DND-41 (cell line): ENCODE measurements around the gene ITGA6.

Experiments
- ATAC-seq: fragments of 200-7000 bp; cut with Tn5 transposase; 3 replicates; pipeline ENCODE4 v1.9.1; 2021; ENCODE audit warnings: low read depth; ENCODE audit not compliant: insufficient read depth
- DNase-seq: peaks from one replicate; pipeline ENCODE4 v3.0.0-alpha.2; 2020
- H2AFZ ChIP-seq: 2 replicates; pipeline ENCODE4 v1.6.0; 2012; ENCODE audit warnings: low read depth, low read length
- H3K27ac ChIP-seq: 2 replicates; pipeline ENCODE4 v1.5.1; 2012; ENCODE audit warnings: low read length, inconsistent platforms
- H3K27me3 ChIP-seq: fragments of 200-600 bp; sonication (generic); 2 replicates; pipeline ENCODE4 v1.6.0; 2012; ENCODE audit warnings: low read length, mild to moderate bottlenecking, inconsistent platforms; ENCODE audit not compliant: insufficient read depth, poor library complexity
- H3K36me3 ChIP-seq: 2 replicates; pipeline ENCODE4 v1.5.1; 2012; ENCODE audit warnings: low read length, inconsistent platforms; ENCODE audit not compliant: insufficient read depth
- H3K4me1 ChIP-seq: 2 replicates; pipeline ENCODE4 v1.5.1; 2012; ENCODE audit warnings: mild to moderate bottlenecking, low read length; ENCODE audit not compliant: insufficient read depth
- H3K4me2 ChIP-seq: 2 replicates; pipeline ENCODE4 v1.6.0; 2012; ENCODE audit warnings: mild to moderate bottlenecking, moderate library complexity, low read length, inconsistent platforms; ENCODE audit not compliant: insufficient read depth
- H3K4me3 ChIP-seq, 2 experiments: fragments of 200-600 bp in 1 of 2; shearing (Covaris generic) in 1 of 2; 2 replicates each; pipeline ENCODE4 v1.5.1; 2012 to 2016; ENCODE audit warnings: inconsistent platforms in 2 of 2, low read length in 2 of 2, mild to moderate bottlenecking in 2 of 2, low read depth in 1 of 2, moderate library complexity in 1 of 2
- H3K79me2 ChIP-seq: 2 replicates; pipeline ENCODE4 v1.6.0; 2012; ENCODE audit warnings: low read length, inconsistent platforms; ENCODE audit not compliant: insufficient read depth
- H3K9ac ChIP-seq: 2 replicates; pipeline ENCODE4 v1.6.0; 2012; ENCODE audit warnings: low read depth, mild to moderate bottlenecking, inconsistent platforms, low read length, moderate library complexity
- H3K9me3 ChIP-seq: 2 replicates; pipeline ENCODE4 v1.5.1; 2012; ENCODE audit warnings: low read length, moderate library complexity, mild to moderate bottlenecking, inconsistent platforms; ENCODE audit not compliant: insufficient read depth, severe bottlenecking
- H4K20me1 ChIP-seq: 2 replicates; pipeline ENCODE4 v1.6.0; 2012; ENCODE audit warnings: low read length; ENCODE audit not compliant: insufficient read depth
- CTCF ChIP-seq: IDR thresholded peaks from 2 replicates; pipeline ENCODE4 v1.5.1; 2012; ENCODE audit warnings: borderline replicate concordance, low read length, moderate library complexity, mild to moderate bottlenecking; ENCODE audit not compliant: poor library complexity, severe bottlenecking; ENCODE audit errors: extremely low read depth
- EZH2 ChIP-seq: IDR thresholded peaks from 3 replicates; pipeline ENCODE4 v1.6.1; 2012; ENCODE audit warnings: borderline replicate concordance, low read depth, mild to moderate bottlenecking, moderate library complexity, low read length, inconsistent platforms; ENCODE audit not compliant: severe bottlenecking

ITGA6 gene

DNA sequence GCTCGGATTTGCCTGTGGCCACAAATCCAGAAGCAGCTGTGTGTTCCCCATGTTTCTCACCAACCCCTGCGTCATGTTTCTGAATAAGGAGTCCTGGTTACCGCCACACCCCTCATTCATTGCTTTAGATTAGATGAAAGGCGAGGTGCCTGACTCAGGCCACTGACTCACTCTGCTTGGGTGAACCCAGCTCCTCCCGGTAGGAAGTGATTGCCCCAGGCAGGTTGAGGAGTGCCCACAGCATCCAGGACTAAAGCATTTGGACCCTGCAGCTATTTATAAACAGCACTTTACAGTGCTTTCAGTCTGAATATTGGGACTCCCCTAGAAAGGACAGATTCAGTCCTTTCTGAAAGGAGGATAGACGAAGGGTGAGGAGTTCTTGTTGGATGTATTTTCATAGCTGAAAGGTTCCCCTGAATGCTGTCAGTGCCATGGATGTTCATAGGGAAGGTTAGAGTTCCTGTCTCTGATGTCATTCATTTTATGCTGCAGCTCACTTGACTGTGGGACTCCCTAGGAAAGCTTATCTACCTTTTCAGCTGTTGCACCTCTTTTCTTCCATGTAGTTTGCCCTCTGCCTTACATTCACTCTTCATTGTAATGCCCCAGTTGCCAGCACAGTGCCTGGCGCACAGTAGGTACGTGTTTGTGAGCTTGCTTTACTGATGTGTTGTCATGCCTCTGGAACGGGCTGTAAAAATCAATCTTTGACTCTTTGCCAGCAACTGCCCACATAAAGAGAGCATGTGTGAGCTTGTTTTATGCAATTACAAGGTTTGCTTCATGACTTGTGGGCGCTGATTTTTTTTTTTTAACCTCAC, 14.9 kb downstream of the ITGA6 start:
- Histone ChIP-seq H3K27me3 (no peaks in the 10 kb centered on the region), H3K79me2 (no peaks in the 10 kb centered on the region), H3K4me1 (peaks cover 21% of the 10 kb centered on the region), H3K36me3 (no peaks in the 10 kb centered on the region), H3K27ac (no peak overlapping the region), H3K4me3 (no peak overlapping the region), H3K9ac (no peak overlapping the region), H3K9me3 (no peaks in the 10 kb centered on the region), H2AFZ (no peak overlapping the region), H3K4me2 (no peak overlapping the region), H4K20me1 (no peaks in the 10 kb centered on the region; the same call in 1 of the 2 replicates)
- DNase-seq (no peak), ATAC-seq (no peak)
- TF ChIP-seq EZH2 = no peak

- Histone ChIP-seq H3K4me3 (no peak overlapping the region), H3K4me2 (no peak overlapping the region), H3K27me3 (no peaks in the 10 kb centered on the region), H3K9ac (no peak overlapping the region), H2AFZ (no peak overlapping the region), H3K36me3 (no peaks in the 10 kb centered on the region), H3K9me3 (no peaks in the 10 kb centered on the region), H3K27ac (no peak overlapping the region), H3K79me2 (no peaks in the 10 kb centered on the region), H3K4me1 (peaks cover 7% of the 10 kb centered on the region; the same call in 1 of the 2 replicates), H4K20me1 (no peaks in the 10 kb centered on the region)
- ATAC-seq = no peak
- TF ChIP-seq EZH2 (no peak), CTCF (no peak)
- no peak for DNase-seq
These were observed 18.5 kb downstream of the ITGA6 start for GRCh38 chr2:172445851-172446250.

- peaks cover 7% of the 10 kb centered on the region; the same call in 1 of the 2 replicates for H3K4me1 ChIP-seq
- no peaks in the 10 kb centered on the region for H3K79me2 ChIP-seq
- DNase-seq (peak; percentile 17), ATAC-seq (peak; percentile 81)
- H3K27me3 ChIP-seq = no peaks in the 10 kb centered on the region
- no peak for TF ChIP-seq CTCF
- no peaks in the 10 kb centered on the region for H4K20me1 ChIP-seq
- H2AFZ ChIP-seq = no peak overlapping the region
- no peaks in the 10 kb centered on the region for H3K9me3 ChIP-seq
- no peak overlapping the region for H3K27ac ChIP-seq
- H3K4me3 ChIP-seq = no peak overlapping the region
- no peaks in the 10 kb centered on the region for H3K36me3 ChIP-seq
- no peak overlapping the region for H3K4me2 ChIP-seq
- H3K9ac ChIP-seq = no peak overlapping the region
These were observed 19.2 kb downstream of the ITGA6 start for GRCh38 chr2:172446474-172447063.

- Histone ChIP-seq H2AFZ (no peak overlapping the region), H3K27me3 (no peaks in the 10 kb centered on the region), H3K4me3 (no peak overlapping the region), H3K9ac (no peak overlapping the region), H3K79me2 (no peaks in the 10 kb centered on the region), H3K4me1 (peaks cover 7% of the 10 kb centered on the region; the same call in 1 of the 2 replicates), H3K4me2 (no peak overlapping the region), H4K20me1 (no peaks in the 10 kb centered on the region), H3K9me3 (no peaks in the 10 kb centered on the region), H3K27ac (no peak overlapping the region), H3K36me3 (no peaks in the 10 kb centered on the region)
- TF ChIP-seq CTCF (no peak), EZH2 (no peak)
- ATAC-seq (no peak), DNase-seq (no peak)
These were observed 20.6 kb downstream of the ITGA6 start for GRCh38 chr2:172447811-172448493.
